Hepatic stellate cell (primary cell): ENCODE measurements around the gene ARMC9.
A peak's percentile ranks its signal among the peaks of the same experiment; 100 is the strongest.
"Not testable (repeated sequence)": the region's sequence is repeated elsewhere in the genome, so short reads cannot be mapped to it uniquely, and the experiment has no call there.

Experiments
- DNase-seq: peaks from one replicate; pipeline ENCODE4 v3.0.0; 2011; ENCODE audit warnings: low spot score

The ARMC9 gene, protein sequence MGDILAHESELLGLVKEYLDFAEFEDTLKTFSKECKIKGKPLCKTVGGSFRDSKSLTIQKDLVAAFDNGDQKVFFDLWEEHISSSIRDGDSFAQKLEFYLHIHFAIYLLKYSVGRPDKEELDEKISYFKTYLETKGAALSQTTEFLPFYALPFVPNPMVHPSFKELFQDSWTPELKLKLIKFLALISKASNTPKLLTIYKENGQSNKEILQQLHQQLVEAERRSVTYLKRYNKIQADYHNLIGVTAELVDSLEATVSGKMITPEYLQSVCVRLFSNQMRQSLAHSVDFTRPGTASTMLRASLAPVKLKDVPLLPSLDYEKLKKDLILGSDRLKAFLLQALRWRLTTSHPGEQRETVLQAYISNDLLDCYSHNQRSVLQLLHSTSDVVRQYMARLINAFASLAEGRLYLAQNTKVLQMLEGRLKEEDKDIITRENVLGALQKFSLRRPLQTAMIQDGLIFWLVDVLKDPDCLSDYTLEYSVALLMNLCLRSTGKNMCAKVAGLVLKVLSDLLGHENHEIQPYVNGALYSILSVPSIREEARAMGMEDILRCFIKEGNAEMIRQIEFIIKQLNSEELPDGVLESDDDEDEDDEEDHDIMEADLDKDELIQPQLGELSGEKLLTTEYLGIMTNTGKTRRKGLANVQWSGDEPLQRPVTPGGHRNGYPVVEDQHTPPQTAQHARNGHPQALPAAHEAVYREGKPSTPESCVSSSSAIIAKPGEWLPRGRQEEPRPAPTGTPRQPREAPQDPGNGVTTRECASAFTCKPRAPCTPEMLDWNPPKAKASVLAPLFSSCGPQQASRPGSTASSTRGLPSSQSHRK

DNA sequence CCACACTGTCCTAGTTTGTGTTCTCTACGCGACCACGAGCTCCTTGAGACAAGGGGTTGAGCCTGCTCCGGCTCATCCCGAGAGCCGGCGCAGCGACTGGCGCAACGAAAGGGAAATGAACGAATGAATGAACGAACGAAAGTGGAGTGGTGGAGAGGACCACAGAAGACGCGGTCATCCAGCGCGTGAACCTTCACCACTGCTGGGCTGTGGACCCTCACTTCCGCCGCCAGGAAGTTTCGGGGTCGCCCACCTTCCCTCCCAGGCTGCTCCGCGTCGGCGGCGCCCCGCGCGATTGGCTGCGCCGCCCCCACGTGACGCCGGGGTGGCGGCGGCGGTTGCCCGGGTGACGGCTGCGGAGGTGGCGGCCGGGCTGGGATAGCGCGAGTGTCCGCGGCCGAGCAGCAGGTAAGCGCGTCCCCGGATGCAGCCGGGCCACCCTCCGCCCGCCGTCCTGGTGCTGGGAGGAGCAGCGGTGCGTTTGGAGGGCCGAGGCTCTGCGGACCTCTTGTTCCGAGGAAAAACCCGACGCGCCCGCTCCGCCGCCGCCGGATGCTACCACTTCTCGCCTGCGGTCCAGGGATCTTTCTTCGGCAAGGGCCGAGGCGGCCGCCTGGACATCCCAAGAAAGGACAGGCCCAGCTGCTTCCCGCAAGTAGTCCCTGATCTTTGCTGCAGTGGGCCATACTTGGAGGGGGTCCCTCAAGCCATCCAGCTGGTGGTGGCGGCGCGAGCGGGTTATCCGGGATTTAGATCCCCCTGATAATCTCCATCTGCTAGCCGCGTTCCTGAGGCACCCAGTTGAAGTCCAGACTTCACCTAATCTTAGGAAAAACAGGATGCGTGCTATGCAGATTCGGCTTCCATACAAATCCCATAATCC lies at the start of gene ARMC9:
Gene ARMC9 (plus strand): TSS at position 341 of the 883 bp plus-strand sequence. CDS start 7,608 bp downstream, outside the sequence.
- peak; percentile 96 for DNase-seq

DNA sequence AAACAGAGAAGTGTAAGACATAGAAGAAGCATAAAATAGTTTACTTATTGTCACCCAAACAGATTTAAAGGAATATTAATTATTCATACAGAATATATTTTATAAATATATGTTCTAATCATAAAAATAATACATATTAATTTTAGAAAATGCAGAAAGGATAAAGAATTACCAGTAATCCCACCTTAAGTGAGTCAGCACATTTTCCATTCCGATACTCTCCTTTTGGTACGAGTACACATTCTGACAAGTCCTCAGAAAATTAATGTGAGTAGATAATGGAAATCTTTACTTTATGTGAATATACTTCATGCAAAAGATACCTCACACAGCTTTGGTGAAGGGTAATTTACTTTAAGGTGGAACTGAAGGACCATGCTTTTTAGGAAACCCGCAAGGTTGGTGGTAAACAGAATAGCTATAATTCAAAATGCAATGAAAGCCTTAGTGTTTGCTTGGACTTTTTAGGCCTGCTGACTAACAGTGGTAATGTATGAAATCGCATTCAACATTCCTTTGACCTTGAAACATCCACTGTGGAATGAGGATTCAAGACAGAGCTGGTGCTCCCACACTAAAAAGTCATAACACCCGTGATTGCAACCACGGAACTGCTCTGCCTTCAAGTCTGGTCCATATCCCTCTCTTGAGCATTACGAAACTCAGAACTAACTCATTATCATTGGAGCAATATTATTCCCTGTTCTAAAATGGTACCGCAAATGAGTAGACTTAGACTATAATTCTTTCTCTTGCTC lies 45.5 kb upstream of the ARMC9 start:
- DNase-seq = no peak

DNA sequence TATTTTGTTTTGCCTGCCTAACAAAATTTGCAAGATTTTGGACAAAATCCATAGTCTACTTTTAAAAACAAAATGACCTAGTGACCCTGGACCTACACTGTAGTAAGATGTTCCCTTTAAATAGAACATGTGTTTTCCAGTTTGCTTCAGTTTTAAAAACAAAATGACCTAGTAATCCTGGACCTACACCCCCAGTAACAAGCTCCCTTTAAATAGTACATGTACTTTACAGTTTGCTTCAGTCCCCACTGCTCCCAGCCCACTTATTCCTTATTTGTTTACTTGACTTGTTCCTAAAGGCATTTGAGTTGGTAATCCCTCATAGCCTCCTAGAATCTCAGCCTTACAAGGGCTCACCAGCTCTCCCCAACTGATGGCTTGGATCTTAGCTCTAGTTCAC lies 39.1 kb upstream of the ARMC9 start:
- DNase-seq = no peak

DNA sequence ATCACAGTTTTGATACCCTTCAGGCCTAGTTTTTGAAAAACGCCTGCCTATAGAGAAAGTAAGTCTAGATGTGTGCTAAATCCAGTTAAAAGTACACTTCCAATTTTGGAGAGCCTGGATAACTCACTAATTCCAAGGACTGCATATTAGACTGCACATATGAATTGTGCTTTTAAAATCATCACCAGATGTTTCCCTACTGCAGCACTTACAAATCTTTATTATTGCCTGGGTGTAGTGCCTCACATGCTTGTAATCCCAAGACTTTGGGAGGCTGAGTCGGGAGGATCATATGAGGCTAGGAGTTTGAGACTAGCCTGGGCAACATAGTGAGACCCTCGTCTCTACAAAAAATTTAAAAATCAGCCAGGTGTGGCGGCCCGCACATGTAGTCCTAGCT lies 37.7 kb upstream of the ARMC9 start:
- DNase-seq = no peak

DNA sequence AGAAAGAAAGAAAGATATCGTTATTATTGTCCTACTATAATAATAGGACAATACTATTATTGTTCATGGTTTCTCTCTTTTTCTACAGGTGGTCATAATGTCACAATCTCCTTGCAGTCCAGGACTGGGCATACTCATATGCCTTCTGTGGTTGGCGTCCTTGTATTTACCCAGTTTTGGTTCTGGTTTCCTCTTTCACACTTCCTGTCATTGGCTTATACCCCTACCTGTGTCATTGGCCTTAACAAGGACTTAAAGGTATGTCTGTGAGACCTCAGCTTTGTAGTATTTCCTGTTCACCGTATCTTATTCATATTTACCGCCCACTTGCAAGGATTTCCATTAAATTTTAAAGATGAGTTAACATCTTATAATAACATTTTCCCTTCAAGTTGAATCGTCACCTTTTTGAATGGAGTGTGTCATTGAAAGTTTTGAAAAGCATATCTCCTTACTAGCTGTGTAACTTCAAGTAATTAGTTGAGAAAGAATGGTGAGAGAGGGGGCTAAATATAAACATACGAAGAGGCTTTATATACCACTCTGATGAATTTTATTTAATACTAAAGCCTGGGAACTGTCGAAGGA lies 37.1 kb upstream of the ARMC9 start:
- DNase-seq = no peak

DNA sequence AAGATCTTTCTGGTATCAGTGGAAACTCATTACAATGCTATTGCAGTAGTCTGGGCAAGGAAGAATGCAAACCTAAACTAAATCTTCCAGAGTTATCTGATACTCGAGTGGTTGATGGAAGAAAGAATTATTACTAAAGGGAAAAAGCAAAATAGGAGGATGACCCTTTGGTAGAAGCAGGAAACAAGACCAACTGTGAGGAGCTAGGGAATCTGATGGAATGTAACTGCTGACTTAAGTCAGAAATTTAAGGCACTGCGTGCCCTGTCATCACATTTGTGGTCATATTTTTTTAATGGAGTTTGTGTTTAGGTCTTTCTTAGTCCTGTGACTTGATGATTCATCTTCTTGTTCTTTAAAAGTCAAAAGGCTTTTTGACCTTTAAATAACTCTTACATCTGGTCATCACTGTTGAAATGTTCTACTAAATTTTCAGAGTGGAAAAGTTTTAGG lies 36.5 kb upstream of the ARMC9 start:
- DNase-seq = peak; percentile 50

DNA sequence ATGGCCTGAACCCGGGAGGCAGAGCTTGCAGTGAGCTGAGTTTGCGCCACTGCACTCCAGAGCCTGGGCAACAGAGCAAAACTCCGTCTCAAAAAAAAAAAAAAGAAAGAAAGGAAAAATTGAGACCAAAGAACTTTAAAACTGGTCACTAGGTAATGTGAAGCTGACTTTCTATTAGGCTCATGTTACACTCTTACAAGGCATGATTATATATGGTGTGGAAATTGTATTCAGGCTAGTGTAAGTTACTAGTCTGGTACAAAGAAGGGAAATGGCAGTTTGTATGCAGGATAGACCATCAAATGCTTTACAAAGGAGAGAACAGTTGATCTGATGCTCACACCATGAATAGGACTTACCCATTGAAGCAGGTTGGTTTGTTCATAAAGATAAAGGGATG lies 35.4 kb upstream of the ARMC9 start:
- DNase-seq = no peak

DNA sequence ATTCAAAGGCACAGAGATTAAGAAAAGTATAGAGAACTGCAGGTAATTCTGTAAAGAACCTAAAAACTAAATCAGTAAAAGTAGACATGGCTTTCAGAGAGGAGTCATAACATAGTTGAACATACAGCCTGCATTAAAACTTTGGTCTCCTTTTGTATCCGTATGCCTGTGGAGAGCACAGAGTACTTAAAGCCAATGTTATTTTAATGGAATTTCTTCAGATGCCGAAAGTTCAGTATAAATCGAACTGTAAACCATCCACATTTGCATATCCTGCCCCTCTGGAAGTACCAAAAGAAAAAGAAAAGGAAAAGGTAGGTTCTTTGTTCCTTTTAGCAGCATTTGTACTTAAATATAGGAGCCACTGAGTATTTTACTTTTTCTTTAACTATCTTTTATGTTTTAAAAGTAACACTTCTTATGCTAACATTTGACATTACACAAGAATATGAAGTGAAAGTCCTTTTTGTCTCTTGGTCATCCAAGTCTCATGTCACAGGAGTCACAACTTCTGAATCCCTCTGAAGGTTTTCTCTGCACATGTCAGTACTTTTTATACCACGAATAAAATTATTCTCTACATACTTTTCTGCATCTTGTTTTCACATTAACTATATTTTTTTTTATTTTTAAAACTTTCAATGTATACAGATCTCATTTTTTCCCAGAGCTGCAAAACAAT lies 34.9 kb upstream of the ARMC9 start:
- DNase-seq = no peak

DNA sequence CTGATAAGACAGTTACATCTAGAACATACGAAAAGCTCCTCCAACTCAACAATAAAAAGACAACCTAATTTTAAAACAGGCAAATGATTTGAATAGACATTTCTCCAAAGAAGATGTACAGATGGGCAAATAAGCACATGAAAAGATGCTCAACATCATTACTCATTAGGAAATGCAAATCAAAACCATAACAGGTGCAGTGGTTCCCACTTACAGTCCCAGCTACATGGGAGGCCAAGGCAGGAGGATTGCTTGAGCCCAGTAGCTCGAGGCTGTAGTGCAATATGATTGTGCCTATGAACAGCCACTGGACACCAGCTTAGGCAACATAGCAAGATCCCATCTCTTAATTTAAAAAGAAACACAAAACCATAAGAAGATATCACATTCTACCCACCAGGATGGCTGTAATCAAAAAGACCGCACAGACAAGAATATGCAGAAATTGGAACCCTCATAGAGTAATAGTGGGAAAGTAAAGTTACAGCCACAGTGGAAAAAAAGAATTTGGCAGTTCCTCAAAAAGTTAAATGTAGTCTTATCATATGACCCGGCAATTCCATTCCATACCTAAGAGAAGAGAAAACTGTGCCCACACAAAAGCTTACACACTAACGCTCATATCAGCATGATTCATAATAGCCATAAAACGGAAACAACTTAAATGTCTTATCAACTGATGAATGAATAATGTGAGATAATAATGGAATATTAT lies 30.5 kb upstream of the ARMC9 start:
- DNase-seq = no peak

DNA sequence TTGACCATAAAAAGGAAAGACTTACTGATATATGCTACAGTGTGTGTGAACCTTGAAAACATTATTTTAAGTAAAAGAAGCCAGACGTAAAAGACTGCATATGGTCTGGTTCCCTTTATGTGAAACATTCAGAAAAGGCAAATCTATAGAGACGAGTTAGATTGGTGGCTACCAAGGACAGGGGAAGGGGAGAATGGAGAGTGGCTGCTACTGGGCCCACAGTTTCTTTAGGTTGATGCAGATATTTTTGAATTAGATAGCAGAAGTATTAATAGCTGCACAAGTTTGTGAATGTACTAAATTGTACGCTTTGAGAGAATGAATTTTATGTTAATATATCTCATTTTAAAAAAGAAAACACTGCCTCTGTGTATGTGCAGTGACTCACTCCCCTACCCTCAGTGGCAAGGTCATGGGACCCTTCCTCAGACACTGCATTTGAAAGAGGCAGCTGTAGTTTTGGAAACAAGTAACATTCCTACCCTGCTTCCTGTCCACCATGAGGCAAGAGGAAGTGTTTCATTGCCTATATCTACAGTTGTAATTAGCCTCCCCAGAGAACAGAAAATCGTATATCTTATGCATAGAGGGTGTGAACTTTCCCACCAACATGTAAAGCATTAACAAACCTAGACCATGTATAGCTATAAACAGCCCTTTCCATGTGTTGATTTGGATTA lies 29.8 kb upstream of the ARMC9 start:
- no peak for DNase-seq

DNA sequence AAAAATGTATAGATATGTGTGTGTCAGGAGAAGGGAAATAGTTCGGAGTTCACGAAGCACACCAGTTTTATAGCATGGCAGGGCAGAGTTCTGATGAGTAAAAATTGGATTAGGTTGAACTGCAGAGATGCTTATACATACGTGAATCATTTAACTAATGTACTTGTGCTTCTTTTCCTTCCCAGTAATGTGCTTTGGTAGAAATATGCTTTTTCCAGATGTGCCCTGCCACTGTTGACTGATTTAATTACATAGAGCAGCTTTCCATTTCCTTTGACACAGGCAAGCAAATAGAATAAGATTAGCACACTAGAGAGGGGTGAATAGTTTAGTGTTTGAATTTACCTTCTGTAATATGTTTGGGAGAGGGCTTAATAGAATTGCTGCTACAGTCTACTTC lies 28.9 kb upstream of the ARMC9 start:
- DNase-seq = no peak

DNA sequence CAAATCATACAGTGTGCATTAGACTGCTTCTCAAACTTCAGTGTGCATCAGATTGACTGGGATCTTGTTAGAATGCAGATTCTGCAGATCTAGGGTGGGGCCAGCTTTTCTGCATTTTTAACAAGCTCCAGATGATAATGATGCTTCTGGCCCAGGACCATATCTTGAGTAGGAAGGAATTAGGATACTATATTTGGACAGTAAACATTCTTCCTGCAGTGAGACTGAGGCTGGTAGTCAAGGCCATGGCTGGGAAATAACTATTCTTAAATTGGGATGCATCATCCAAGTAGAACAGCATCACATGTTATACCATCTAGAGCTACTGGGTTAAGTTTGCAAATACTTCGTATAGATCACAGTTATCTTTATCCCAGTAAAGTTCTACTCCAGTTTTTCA lies 28.4 kb upstream of the ARMC9 start:
- no peak for DNase-seq

DNA sequence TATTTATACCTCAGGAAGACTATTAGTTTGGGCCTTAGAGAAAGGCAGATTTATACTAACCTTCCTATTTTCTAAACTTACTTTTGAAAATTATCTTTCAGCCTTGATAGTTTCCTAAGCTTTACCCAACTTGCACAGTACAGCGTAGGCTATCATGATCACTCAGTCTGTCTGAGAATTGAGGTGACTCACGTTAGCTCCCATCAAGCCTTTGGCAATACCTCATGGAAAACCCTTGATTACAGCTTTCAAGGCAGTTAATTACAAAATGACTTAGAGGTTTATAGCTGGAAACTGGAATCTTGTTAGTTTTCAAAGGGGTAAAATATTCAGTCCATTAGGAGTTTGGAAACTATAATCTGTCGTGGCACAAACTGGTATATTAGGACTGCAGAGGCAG lies 26.4 kb upstream of the ARMC9 start:
- DNase-seq = no peak

DNA sequence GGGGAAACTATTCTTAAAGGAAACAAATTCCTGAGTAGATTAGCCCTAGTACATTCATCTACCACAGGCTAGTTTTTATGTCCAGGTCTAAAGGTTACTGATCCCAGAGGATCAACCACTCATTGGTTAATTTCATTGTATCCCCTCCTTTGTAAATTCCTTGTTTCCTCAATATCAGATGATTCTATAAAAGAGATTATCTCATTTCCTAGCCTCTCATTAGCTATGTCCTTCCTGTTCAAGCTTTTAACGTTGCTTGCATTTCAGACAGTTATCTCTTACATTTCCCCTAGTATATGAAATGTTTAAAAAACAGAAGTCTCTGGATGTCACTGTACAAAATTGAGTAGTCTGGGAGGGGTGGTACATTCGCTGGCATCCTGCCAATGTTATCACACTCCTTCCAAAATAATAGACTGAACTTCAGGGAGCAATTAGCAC lies 24.2 kb upstream of the ARMC9 start:
- DNase-seq = no peak

DNA sequence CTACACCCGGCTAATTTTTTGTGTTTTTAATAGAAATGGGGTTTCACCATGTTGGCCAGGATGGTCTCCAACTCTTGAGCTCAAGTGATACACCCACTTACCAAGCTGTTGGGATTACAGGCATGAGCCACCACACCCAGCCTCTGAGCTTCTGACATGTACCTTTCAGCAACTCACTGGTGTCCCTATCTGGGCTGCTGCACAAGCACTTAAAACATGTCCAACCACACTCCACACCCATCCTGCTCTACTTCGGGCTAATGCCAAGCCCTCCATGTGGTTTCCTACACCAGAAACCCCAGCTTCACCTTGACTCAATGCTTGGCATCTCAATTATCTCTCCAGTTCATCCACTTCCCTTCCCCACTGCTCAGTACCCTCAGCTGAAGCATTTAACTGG lies 22.4 kb upstream of the ARMC9 start:
- DNase-seq = no peak

DNA sequence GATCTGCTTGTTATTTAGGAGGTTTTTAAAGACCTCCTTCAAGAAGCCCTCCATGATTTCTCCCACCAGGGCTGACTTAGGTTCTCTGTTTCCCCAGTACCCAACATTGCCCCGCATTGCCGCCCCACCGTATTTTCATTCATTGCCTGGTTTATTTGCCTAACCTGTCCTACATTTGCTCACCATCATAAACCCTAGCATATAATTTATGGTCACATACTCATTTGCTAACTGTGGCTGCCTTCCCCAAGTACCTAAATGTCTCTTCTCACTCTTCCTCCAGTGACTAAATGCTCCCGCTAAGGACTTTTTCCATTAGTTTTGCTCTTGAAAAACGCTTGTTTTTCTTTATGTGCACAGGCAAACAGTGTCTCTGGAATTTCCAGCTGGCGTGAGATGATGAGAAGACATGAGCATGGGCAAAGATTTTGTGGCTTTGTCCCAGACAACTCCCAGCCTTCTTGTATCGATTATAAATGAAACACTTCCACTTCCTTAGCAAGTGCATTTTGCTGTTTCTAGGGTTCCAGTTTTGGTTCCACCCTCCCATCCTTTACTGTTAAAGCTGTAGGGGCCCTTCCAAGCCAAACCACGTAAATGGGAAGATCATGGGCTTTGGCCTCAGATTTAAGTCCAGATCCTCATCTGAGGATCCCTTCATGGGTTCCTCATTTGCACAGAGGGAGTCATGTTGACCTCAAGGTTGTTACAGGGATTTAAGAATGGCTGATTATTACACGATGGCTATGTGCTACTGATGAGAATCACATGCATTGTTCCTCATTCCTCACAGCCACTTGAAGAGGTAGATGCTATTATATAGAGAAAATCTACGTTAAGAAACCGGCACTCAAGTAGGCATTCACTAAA lies 21.0 kb upstream of the ARMC9 start:
- no peak for DNase-seq

DNA sequence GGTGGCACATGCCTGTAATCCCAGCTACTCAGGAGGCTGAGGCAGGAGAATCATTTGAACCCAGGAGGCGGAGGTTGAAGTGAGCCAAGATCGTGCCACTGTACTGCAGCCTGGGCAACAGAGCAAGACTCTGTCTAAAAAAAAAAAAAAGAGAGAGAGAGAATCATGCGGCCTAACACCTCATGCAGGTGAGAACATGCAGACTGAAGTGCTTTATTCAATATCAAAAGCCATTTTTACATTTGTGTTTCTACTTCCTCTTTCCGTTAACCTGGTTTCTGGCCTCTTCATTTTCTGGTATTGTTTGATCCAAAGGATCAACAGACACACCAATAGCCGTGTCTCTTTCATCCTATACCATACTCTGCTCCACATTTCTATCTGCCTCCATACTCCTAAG lies 19.6 kb upstream of the ARMC9 start:
- DNase-seq = not testable (repeated sequence)

DNA sequence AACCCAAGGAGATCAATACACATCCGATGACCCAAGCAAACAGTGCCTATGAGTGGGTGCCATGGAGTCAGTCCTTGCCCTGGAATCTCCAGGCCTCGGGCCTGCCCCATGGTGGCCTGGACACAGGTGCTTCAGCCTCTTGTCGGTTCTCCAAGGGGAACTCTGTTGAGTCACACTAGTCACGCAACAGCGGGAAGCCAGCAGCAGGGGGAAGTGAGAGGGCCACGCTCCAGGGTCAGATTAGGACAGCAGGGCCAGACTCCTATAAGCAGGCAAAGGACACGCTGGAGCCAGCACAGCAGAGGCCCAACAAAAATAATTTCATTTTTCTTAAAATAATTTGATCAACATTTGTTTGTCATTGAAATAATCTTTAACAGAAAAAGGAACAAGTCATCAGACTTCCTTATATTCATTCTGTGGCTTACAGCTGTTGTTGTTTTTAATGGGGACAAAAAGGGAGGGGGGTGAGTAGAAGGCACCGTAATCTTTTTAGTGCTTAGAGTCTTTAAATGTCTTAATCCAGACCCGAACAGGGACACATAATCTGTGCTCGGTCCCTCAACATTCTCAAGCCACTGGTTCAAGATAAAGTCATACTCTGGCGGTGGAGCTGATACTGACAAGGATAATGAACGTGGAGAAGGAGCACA lies 16.4 kb upstream of the ARMC9 start:
- peak; percentile 67 for DNase-seq
